ENCODE results near the gene DPH5.
"Not testable (repeated sequence)": the region's sequence is repeated elsewhere in the genome, so short reads cannot be mapped to it uniquely, and the experiment has no call there.

Gene DPH5

GRCh38 chr1:100959502-100960060 is 66.0 kb downstream of the DPH5 start:
- TF ChIP-seq CTCF (IDR thresholded peaks at IDR 0.05; ENCODE audit: borderline replicate concordance, control extremely low read depth, extremely low read depth, insufficient read depth, missing control alignments) = no peak
- in situ Hi-C loops (cut with MboI; ENCODE audit: low sequenced_read_pairs, unreplicated experiment) = no loop called here
- DNase-seq (ENCODE audit: low spot score) = no peak

GRCh38 chr1:100955322-100955721 is 70.3 kb downstream of the DPH5 start:
- DNase-seq (ENCODE audit: low spot score) = no peak
- no peak for TF ChIP-seq CTCF (IDR thresholded peaks at IDR 0.05; ENCODE audit: borderline replicate concordance, control extremely low read depth, extremely low read depth, insufficient read depth, missing control alignments)
- in situ Hi-C loops (cut with MboI; ENCODE audit: low sequenced_read_pairs, unreplicated experiment) = no loop called here

GRCh38 chr1:100953960-100954730 is 71.4 kb downstream of the DPH5 start:
- DNase-seq (ENCODE audit: low spot score) = no peak
- TF ChIP-seq CTCF (IDR thresholded peaks at IDR 0.05; ENCODE audit: borderline replicate concordance, control extremely low read depth, extremely low read depth, insufficient read depth, missing control alignments) = no peak
- in situ Hi-C loops (cut with MboI; ENCODE audit: low sequenced_read_pairs, unreplicated experiment) = no loop called here

- in situ Hi-C loops (cut with MboI; ENCODE audit: low sequenced_read_pairs, unreplicated experiment); DNase-seq (ENCODE audit: low spot score): not testable (repeated sequence)
Observed at GRCh38 chr1:100952970-100953369, 72.6 kb downstream of the DPH5 start.

GRCh38 chr1:100952104-100952745 is 73.4 kb downstream of the DPH5 start:
- no peak for DNase-seq (ENCODE audit: low spot score)
- in situ Hi-C loops (cut with MboI; ENCODE audit: low sequenced_read_pairs, unreplicated experiment) = no loop called here
- no peak for TF ChIP-seq CTCF (IDR thresholded peaks at IDR 0.05; ENCODE audit: borderline replicate concordance, control extremely low read depth, extremely low read depth, insufficient read depth, missing control alignments)

- in situ Hi-C loops (cut with MboI; ENCODE audit: low sequenced_read_pairs, unreplicated experiment) = no loop called here
- TF ChIP-seq CTCF (IDR thresholded peaks at IDR 0.05; ENCODE audit: borderline replicate concordance, control extremely low read depth, extremely low read depth, insufficient read depth, missing control alignments) = no peak
- no peak for DNase-seq (ENCODE audit: low spot score)
Observed at GRCh38 chr1:100950781-100951180, 74.8 kb downstream of the DPH5 start.

- in situ Hi-C loops (cut with MboI; ENCODE audit: low sequenced_read_pairs, unreplicated experiment) = no loop called here
- no peak for TF ChIP-seq CTCF (IDR thresholded peaks at IDR 0.05; ENCODE audit: borderline replicate concordance, control extremely low read depth, extremely low read depth, insufficient read depth, missing control alignments)
- no peak for DNase-seq (ENCODE audit: low spot score)
Observed at GRCh38 chr1:100950337-100950736, 75.2 kb downstream of the DPH5 start.

GRCh38 chr1:100949515-100950158 is 75.9 kb downstream of the DPH5 start:
- in situ Hi-C loops (cut with MboI; ENCODE audit: low sequenced_read_pairs, unreplicated experiment); DNase-seq (ENCODE audit: low spot score): not testable (repeated sequence)

GRCh38 chr1:100948721-100949405 is 76.7 kb downstream of the DPH5 start:
- in situ Hi-C loops (cut with MboI; ENCODE audit: low sequenced_read_pairs, unreplicated experiment); DNase-seq (ENCODE audit: low spot score): not testable (repeated sequence)
